ENCODE data around the gene SYNPO2L. TPM values are rescaled to one million over a fixed set of nuclear protein-coding genes. Genes with fewer than 3 reads are reported as not detected.
A peak's percentile ranks its signal among the peaks of the same experiment; 100 is the strongest.
"Not testable (repeated sequence)": the region's sequence is repeated elsewhere in the genome, so short reads cannot be mapped to it uniquely, and the experiment has no call there.

SYNPO2L gene, protein sequence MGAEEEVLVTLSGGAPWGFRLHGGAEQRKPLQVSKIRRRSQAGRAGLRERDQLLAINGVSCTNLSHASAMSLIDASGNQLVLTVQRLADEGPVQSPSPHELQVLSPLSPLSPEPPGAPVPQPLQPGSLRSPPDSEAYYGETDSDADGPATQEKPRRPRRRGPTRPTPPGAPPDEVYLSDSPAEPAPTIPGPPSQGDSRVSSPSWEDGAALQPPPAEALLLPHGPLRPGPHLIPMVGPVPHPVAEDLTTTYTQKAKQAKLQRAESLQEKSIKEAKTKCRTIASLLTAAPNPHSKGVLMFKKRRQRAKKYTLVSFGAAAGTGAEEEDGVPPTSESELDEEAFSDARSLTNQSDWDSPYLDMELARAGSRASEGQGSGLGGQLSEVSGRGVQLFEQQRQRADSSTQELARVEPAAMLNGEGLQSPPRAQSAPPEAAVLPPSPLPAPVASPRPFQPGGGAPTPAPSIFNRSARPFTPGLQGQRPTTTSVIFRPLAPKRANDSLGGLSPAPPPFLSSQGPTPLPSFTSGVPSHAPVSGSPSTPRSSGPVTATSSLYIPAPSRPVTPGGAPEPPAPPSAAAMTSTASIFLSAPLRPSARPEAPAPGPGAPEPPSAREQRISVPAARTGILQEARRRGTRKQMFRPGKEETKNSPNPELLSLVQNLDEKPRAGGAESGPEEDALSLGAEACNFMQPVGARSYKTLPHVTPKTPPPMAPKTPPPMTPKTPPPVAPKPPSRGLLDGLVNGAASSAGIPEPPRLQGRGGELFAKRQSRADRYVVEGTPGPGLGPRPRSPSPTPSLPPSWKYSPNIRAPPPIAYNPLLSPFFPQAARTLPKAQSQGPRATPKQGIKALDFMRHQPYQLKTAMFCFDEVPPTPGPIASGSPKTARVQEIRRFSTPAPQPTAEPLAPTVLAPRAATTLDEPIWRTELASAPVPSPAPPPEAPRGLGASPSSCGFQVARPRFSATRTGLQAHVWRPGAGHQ
- under 1 TPM; 0.19 to 0.48 (median 0.24) TPM for total RNA-seq

DNA sequence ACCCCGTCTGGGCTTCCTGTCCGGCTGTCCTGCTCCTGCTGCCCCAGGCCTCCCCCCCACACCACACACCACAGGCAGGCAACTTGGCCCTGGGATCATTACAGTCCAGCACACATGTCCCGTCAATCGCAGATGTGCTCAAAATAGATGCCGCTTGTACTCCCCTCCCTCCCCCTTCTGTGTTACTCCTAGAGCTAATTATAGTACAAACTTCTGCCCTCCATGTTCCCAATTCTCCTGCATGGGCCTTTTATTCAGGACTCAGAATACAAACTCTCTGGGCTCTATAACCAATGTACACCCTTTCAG is at the start of gene SYNPO2L:
Gene SYNPO2L (minus strand): TSS at position 40 of the 309 bp plus-strand sequence. CDS start 107 bp downstream, outside the sequence.
- Histone ChIP-seq H3K27me3 (no peaks in the 10 kb centered on the region), H3K27ac (peak within 1 kb of the TSS in 2 of 4 donors; percentile 56 to 60), H3K9me3 (no peaks in the 10 kb centered on the region), H3K4me3 (no peak within 1 kb of the TSS), H3K4me1 (peaks cover 0 to 15% (median 0%) of the 10 kb centered on the region in 3 donors), H3K36me3 (no peaks in the 10 kb centered on the region)
- WGBS, 2 donors: 64 to 81% methylated on average over 4 to 5 of the region's 5 CpGs
- intact Hi-C loops (cut with DNase I): no loop called here
- DNase-seq: no peak
- TF ChIP-seq, protein P1, sequence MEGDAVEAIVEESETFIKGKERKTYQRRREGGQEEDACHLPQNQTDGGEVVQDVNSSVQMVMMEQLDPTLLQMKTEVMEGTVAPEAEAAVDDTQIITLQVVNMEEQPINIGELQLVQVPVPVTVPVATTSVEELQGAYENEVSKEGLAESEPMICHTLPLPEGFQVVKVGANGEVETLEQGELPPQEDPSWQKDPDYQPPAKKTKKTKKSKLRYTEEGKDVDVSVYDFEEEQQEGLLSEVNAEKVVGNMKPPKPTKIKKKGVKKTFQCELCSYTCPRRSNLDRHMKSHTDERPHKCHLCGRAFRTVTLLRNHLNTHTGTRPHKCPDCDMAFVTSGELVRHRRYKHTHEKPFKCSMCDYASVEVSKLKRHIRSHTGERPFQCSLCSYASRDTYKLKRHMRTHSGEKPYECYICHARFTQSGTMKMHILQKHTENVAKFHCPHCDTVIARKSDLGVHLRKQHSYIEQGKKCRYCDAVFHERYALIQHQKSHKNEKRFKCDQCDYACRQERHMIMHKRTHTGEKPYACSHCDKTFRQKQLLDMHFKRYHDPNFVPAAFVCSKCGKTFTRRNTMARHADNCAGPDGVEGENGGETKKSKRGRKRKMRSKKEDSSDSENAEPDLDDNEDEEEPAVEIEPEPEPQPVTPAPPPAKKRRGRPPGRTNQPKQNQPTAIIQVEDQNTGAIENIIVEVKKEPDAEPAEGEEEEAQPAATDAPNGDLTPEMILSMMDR (IDR thresholded peaks at IDR 0.05): no peak
- TF ChIP-seq POLR2A (IDR thresholded peaks at IDR 0.05): no peak

DNA sequence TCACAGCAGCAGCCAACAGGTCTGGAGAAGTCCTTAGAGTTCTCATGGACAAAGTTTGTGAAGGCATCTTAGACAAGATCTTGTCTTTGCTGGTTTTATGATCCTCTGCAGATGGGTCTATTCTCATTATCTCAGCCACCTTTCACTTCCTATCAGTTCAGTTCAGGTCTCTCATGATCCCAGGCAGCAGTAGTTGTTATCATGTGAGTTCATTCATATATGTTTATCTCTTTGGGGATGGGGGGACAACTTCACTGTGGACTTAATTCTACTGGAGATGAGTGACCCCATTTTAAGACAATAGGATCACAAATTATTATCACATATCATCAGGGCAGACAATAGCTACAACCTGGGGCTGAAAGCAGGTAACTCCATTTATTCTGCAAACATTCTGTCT is 48.1 kb upstream of the SYNPO2L start:
- H3K27me3 ChIP-seq; DNase-seq; H3K9me3 ChIP-seq; H3K4me1 ChIP-seq; H3K27ac ChIP-seq; intact Hi-C loops (cut with DNase I); H3K4me3 ChIP-seq: not testable (repeated sequence)
- peaks cover 0 to 18% (median 0%) of the 10 kb centered on the region in 3 donors for H3K36me3 ChIP-seq

DNA sequence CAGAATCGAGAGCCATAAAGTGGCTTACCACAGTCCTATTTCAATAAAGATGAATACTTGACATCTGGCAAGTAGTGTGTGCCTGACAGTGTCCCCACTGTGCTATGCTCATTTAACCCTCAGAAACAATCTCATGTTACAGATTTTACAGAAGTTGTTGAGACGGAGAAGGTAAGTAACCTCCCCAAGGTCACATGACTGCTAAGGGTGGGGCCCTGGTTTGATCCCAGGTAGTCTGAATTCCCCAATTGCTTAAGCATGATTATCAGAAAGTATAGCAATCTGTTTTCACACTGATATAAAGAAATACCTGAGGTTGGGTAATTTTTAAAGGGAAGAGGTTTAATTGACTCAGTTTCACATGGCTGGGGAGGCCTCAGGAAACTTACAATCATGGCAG is 43.0 kb upstream of the SYNPO2L start:
- H3K4me1 ChIP-seq; intact Hi-C loops (cut with DNase I); H3K27me3 ChIP-seq; H3K9me3 ChIP-seq; H3K4me3 ChIP-seq; DNase-seq; H3K27ac ChIP-seq: not testable (repeated sequence)
- peaks cover 0 to 19% (median 0%) of the 10 kb centered on the region in 3 donors for H3K36me3 ChIP-seq
- 95 to 100% methylated on average over 2 of the region's 2 CpGs for WGBS, 2 donors

DNA sequence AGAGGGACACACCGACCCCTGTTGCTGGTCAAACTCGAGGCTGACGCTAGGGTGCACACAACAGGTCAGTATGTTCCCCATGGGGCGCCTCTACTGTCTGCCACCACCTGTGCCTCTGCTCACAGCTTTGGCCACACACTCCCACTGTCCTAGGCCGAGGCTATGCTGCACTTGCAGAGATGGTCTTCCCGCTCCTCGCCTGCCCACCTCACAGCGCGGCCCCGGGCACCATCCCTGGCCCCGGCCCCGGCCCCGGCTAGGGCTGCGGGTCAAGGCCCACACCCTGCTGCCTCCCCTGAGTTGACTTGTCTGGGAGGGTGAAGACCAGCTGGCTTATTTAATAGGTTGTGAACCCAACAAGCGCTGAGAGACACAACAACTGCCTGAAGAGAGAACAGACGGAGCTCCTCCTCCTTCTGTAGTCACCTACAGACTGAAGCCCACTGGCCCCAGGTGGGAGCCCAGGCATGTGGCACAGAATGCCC is 41.9 kb upstream of the SYNPO2L start, which contains the start of gene AGAP5:
Gene AGAP5 (minus strand): TSS at position 435 of the 485 bp plus-strand sequence. CDS start 354 bp downstream, at position 81.
- 100% methylated on average over 9 of the region's 16 CpGs; no CpG with 5 or more reads in 1 of the 2 donors for WGBS, 2 donors
- H3K27ac ChIP-seq; intact Hi-C loops (cut with DNase I); H3K9me3 ChIP-seq; H3K4me3 ChIP-seq; H3K27me3 ChIP-seq; H3K4me1 ChIP-seq; DNase-seq: not testable (repeated sequence)
- H3K36me3 ChIP-seq: peaks cover 0 to 23% (median 0%) of the 10 kb centered on the region in 3 donors

DNA sequence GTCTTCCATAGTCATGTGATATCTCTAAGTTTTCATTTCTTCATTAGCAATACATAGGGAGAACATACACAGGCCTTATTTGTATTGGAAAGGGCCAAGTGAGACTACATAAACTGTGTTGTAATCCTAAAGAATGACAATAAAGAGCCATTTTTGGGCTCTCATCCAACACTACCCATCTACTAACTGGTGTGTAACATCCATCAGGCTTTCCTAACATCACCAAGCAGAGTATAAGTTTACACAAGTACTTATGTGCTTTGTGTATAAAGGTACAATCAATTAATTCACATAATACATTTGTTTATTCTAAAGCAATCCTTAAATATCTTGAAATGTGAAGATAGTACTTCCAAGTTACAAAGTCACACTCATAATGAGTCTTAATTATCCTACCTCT is 39.5 kb upstream of the SYNPO2L start:
- H3K4me3 ChIP-seq; H3K27ac ChIP-seq; intact Hi-C loops (cut with DNase I); DNase-seq; H3K9me3 ChIP-seq; H3K27me3 ChIP-seq; H3K4me1 ChIP-seq: not testable (repeated sequence)
- peaks cover 0 to 19% (median 0%) of the 10 kb centered on the region in 3 donors for H3K36me3 ChIP-seq

DNA sequence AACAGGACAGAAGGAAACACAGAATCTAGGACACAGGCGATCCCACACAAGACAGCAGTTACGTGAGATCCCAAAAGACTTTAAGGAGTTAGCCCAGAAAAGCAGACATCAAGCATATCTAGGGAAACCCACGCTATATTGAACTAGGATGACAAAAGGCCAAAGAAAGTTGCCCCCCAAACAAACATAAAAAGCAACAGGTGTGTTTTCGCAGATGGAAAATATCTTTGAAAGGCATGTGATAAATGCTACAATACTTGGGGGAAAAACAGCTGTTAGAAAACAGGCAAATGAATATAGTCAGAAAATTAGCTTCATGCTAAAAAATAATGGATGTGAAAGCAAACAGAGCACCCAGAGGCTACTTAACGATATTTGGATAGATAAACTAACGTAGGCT is 34.9 kb upstream of the SYNPO2L start:
- DNase-seq; H3K9me3 ChIP-seq; H3K27ac ChIP-seq; H3K27me3 ChIP-seq; H3K4me3 ChIP-seq; H3K4me1 ChIP-seq; intact Hi-C loops (cut with DNase I): not testable (repeated sequence)
- H3K36me3 ChIP-seq: peaks cover 0 to 16% (median 0%) of the 10 kb centered on the region in 3 donors
- WGBS, 2 donors: 90 to 97% methylated on average over 6 of the region's 6 CpGs

DNA sequence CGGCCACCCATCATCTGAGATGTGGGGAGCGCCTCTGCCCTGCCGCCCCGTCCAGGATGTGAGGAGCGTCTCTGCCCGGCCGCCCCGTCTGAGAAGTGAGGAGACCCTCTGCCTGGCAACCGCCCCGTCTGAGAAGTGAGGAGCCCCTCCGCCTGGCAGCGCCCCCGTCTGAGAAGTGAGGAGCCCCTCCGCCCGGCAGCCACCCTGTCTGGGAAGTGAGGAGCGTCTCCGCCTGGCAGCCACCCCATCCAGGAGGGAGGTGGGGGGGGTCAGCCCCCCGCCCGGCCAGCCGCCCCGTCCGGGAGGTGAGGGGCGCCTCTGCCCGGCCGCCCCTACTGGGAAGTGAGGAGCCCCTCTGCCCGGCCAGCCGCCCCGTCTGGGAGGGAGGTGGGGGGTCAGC is 33.8 kb upstream of the SYNPO2L start:
- no CpG with 5 or more reads among the region's 28 CpGs for WGBS, 2 donors

DNA sequence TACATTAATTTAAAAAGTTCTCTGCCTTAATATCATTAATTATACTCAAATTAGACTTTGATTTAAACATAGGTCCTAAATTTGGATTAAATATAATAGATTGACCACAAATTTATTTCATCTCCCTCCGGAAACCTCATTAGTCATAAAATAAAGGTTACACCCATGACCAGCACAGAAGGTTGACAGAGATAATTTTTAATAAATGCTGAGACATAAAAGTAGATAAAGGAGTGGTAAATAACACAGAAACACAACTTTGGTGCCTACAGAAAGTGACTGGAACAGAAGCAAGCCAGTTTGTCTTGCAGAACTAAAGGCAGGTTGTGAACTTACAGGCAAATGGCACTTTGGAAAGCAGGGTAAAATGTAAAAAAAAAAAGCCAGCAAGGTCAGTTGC is 31.8 kb upstream of the SYNPO2L start:
- H3K4me3 ChIP-seq; H3K27me3 ChIP-seq; DNase-seq; H3K4me1 ChIP-seq; H3K9me3 ChIP-seq; intact Hi-C loops (cut with DNase I); H3K27ac ChIP-seq: not testable (repeated sequence)
- peaks cover 0 to 10% (median 0%) of the 10 kb centered on the region in 3 donors for H3K36me3 ChIP-seq
- 69 to 70% methylated on average over 1 of the region's 1 CpG for WGBS, 2 donors

More for the DNA sequence above, 33.8 kb upstream of the SYNPO2L start:
- H3K27ac ChIP-seq; H3K4me1 ChIP-seq; intact Hi-C loops (cut with DNase I); DNase-seq; H3K4me3 ChIP-seq; H3K27me3 ChIP-seq; H3K9me3 ChIP-seq: not testable (repeated sequence)
- peaks cover 0 to 20% (median 0%) of the 10 kb centered on the region in 3 donors for H3K36me3 ChIP-seq

DNA sequence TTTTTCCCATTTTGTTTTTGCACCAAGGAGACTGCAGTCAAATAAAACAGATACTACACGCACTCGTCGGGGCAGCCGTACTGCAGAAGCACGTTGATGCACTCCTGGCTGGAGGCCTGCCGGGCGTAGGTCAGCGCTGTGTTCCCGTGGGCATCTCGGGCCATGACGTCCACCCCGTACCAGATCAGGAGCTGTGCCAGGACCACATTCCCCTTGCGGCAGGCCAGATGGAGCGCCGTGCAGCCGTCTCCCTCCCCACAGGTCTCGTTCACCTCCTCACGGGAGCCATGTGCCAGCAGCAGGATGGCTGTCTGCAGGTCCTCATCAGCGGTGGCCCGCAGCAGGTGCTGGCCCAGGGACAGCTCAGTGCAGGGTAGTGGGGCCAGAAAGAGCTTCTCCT is 18.7 kb upstream of the SYNPO2L start:
- intact Hi-C loops (cut with DNase I); H3K4me1 ChIP-seq; DNase-seq; H3K4me3 ChIP-seq; H3K27me3 ChIP-seq; H3K36me3 ChIP-seq; H3K27ac ChIP-seq; H3K9me3 ChIP-seq: not testable (repeated sequence)
- 100% methylated on average over 2 of the region's 20 CpGs; no CpG with 5 or more reads in 1 of the 2 donors for WGBS, 2 donors

DNA sequence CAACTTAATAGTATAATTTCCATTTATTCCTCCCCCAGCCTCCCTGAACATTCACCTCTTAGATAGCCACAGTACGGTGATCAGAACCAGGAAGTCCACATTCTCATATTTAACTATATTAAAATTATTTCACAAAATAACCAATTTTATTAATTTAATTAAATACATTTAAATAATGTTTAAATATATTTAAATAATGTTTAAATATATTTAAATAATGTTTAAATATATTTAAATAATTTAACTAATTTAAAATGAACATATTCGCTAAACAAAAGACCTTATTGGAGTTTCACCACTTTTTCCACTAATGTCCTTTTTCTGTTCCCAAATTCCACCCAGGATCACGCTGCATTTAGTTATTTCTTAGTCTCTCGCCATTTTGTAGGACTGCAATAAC is 12.5 kb upstream of the SYNPO2L start:
- H3K36me3 ChIP-seq; H3K27ac ChIP-seq; intact Hi-C loops (cut with DNase I); H3K27me3 ChIP-seq; H3K4me3 ChIP-seq; H3K9me3 ChIP-seq; DNase-seq: not testable (repeated sequence)
- H3K4me1 ChIP-seq: peaks cover 0 to 16% (median 0%) of the 10 kb centered on the region in 3 donors
- WGBS, 2 donors: 89 to 95% methylated on average over 4 of the region's 4 CpGs

DNA sequence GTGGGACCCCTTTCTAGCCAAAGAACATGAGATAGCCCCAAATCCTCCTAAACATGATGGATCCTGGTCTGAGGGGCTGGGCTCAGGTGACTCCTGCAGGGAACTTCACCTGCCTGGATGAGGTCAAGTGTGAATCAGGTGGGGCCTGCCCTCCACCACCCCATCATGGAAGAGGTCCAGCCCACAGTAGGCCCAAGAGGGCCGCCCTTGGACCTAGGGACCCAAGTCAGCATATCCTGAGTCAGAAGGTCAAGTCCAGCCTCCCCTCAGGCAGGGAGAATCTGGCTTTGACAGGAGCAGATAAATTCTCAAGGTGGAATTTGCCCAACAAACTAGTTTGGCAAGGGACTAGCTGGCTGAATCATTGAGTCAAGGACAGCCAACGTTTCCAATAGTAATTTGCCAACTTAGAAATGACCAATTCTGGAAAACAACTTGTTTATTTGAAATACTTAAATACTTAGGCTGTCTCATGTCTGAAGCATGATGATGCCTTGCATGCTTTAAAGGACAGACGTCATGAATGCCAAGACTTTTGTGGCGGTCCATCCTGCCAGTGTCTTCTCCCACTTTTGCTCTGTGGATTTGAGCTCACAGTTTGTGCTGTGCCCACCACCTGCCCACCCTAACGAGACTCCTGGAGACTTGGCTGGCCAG is 10.5 kb upstream of the SYNPO2L start:
- intact Hi-C loops (cut with DNase I); H3K27ac ChIP-seq; H3K36me3 ChIP-seq; H3K9me3 ChIP-seq; H3K4me3 ChIP-seq; H3K27me3 ChIP-seq; DNase-seq: not testable (repeated sequence)
- WGBS, 2 donors: 46 to 49% methylated on average over 3 to 4 of the region's 5 CpGs
- peaks cover 0 to 26% (median 0%) of the 10 kb centered on the region in 3 donors for H3K4me1 ChIP-seq
